Endothelial cell of umbilical vein (primary cell): ENCODE data around the gene SCN5A. TPM values are rescaled to one million over a fixed set of nuclear protein-coding genes. Genes with fewer than 3 reads are reported as not detected.

Source experiments
- BruUV-seq: library from RNA; stranded (reverse); fragments of 400-500 nt; replicated peaks from 2 replicates; lab custom pipeline; 2021; lab: Mats Ljungman, UMichigan
- CTCF ChIA-PET: fragments of 300-600, 350-600 bp; sonication (Branson Sonifier 250); formaldehyde crosslinking; loops from one replicate; lab custom pipeline; 2021; ENCODE audit warnings: antibody characterized with exemption, inconsistent platforms; lab: Charles Lee
- POLR2A ChIA-PET: fragments of 300-600, 350-600 bp; sonication (Branson Sonifier 250); formaldehyde crosslinking; loops from one replicate; lab custom pipeline; 2021; ENCODE audit warnings: antibody characterized with exemption, inconsistent platforms; lab: Charles Lee
- DNase-seq: peaks from one replicate; pipeline ENCODE4 v3.0.0-alpha.2; 2011; ENCODE audit warnings: low read depth, low spot score
- FAIRE-seq: peaks from 2 replicates; lab custom pipeline; 2011; peaks lifted over from hg19 to GRCh38; lab: Jason Lieb, UNC
- H2AFZ ChIP-seq: 2 replicates; pipeline ENCODE4 v1.6.0; 2012; ENCODE audit warnings: low read depth, low read length, control low read depth, inconsistent platforms
- H3K27ac ChIP-seq: 2 replicates; pipeline ENCODE4 v1.5.1; 2011; ENCODE audit warnings: low read depth, mild to moderate bottlenecking, control low read depth, low read length, moderate library complexity; ENCODE audit not compliant: insufficient read depth
- H3K27me3 ChIP-seq, 2 experiments: 2 replicates each; pipeline versions ENCODE4 v1.6.0 to v1.6.1; 2011; ENCODE audit warnings: low read length in 2 of 2, mixed read lengths in 1 of 2; ENCODE audit not compliant: control insufficient read depth in 2 of 2, insufficient read depth in 2 of 2
- H3K36me3 ChIP-seq, 2 experiments: 2 replicates in 1 of 2; 3 replicates in 1 of 2; pipeline ENCODE4 v1.5.1; 2011; ENCODE audit warnings: low read length in 2 of 2, mild to moderate bottlenecking in 1 of 2, moderate library complexity in 1 of 2; ENCODE audit not compliant: control insufficient read depth in 2 of 2, insufficient read depth in 2 of 2; ENCODE audit errors: extremely low read depth in 1 of 2
- H3K4me1 ChIP-seq: 3 replicates; pipeline ENCODE4 v1.5.1; 2011; ENCODE audit warnings: mild to moderate bottlenecking, low read length; ENCODE audit not compliant: control insufficient read depth, insufficient read depth; ENCODE audit errors: extremely low read depth
- H3K4me2 ChIP-seq: 2 replicates; pipeline ENCODE4 v1.6.1; 2011; ENCODE audit warnings: low read length, control low read depth, mixed read lengths; ENCODE audit not compliant: insufficient read depth
- H3K4me3 ChIP-seq, 3 experiments: fragments of 200-600 bp in 1 of 3; sonication (generic), shearing (Covaris generic) in 1 of 3; replicated peaks in 1 of 3; 2 replicates each; pipeline ENCODE4 v1.5.1; 2011 to 2016; ENCODE audit warnings: control low read depth in 3 of 3, low read length in 3 of 3, mild to moderate bottlenecking in 2 of 3, inconsistent platforms in 1 of 3, low read depth in 1 of 3, moderate library complexity in 1 of 3; ENCODE audit not compliant: insufficient read depth in 1 of 3
- H3K79me2 ChIP-seq: 2 replicates; pipeline ENCODE4 v1.6.0; 2012; ENCODE audit warnings: low read length, inconsistent platforms; ENCODE audit not compliant: control insufficient read depth, insufficient read depth
- H3K9ac ChIP-seq: replicated peaks from 2 replicates; pipeline ENCODE3; 2011; ENCODE audit warnings: low read length, control low read depth; ENCODE audit not compliant: insufficient read depth; ENCODE audit errors: extremely low read depth
- H3K9me1 ChIP-seq: replicated peaks from 3 replicates; pipeline ENCODE4 v1.6.0; 2011; ENCODE audit warnings: mild to moderate bottlenecking, low read length; ENCODE audit not compliant: control insufficient read depth, insufficient read depth; ENCODE audit errors: extremely low read depth
- H3K9me3 ChIP-seq: replicated peaks from 2 replicates; pipeline ENCODE4 v1.5.1; 2012; ENCODE audit warnings: low read length, inconsistent platforms; ENCODE audit not compliant: control insufficient read depth, insufficient read depth
- H4K20me1 ChIP-seq: replicated peaks from 2 replicates; pipeline ENCODE3; 2011; ENCODE audit warnings: mild to moderate bottlenecking, low read length; ENCODE audit not compliant: control insufficient read depth, insufficient read depth; ENCODE audit errors: extremely low read depth
- EZH2 ChIP-seq: IDR thresholded peaks from 2 replicates; pipeline ENCODE4 v1.6.1; 2012; ENCODE audit warnings: borderline replicate concordance, low read depth, mild to moderate bottlenecking, moderate library complexity, low read length, inconsistent platforms; ENCODE audit not compliant: severe bottlenecking
- FOS ChIP-seq: IDR thresholded peaks from 2 replicates; pipeline ENCODE4 v1.6.1; 2011; ENCODE audit warnings: mild to moderate bottlenecking, low read length, moderate library complexity, borderline replicate concordance; ENCODE audit not compliant: insufficient read depth
- GATA2 ChIP-seq: IDR thresholded peaks from 2 replicates; pipeline ENCODE4 v1.7.0; 2011; ENCODE audit warnings: low read depth, mild to moderate bottlenecking, moderate library complexity, mixed read lengths, low read length; ENCODE audit not compliant: insufficient read length, insufficient read depth
- JUN ChIP-seq: IDR thresholded peaks from 2 replicates; pipeline ENCODE4 v1.6.1; 2011; ENCODE audit warnings: borderline replicate concordance, low read depth; ENCODE audit not compliant: insufficient read length, insufficient read depth
- MYC ChIP-seq: IDR thresholded peaks from one replicate; pipeline ENCODE4 v1.6.1; 2011; ENCODE audit warnings: mild to moderate bottlenecking, low read depth, low read length
- POLR2A ChIP-seq: IDR thresholded peaks from 2 replicates; pipeline ENCODE4 v1.6.1; 2012; ENCODE audit warnings: low read depth, mild to moderate bottlenecking, control low read depth, low read length
- POLR2AphosphoS5 ChIP-seq: IDR thresholded peaks from 2 replicates; pipeline ENCODE4 v1.6.1; 2012; ENCODE audit warnings: low read depth, mild to moderate bottlenecking, control low read depth, low read length, moderate library complexity; ENCODE audit not compliant: insufficient read depth
- dilution Hi-C: fragments of 300-500 bp; cut with MboI; formaldehyde crosslinking; loops from one replicate; pipeline ENCODE4 v1.15.0; 2019; ENCODE audit warnings: low sequenced_read_pairs; ENCODE audit not compliant: extremely low pct_ligation_motif_present
- intact Hi-C: fragments of 100-400 bp; cut with micrococcal nuclease; formaldehyde crosslinking; loops from one replicate; pipeline ENCODE4 v1.10.0; 2022
- polyA plus RNA-seq, 4 experiments: library from polyadenylated mRNA; depleted of rRNA in 3 of 4; stranded (reverse) in 3 of 4; unstranded in 1 of 4; fragments of >200 nt; gene quantifications; 2 replicates each; pipeline versions ENCODE4 v1.2.1 to v1.2.3, GENCODE V29; 2011 to 2012; ENCODE audit warnings: missing spikeins in 1 of 4
- total RNA-seq: library from RNA; stranded (reverse); gene quantifications from 2 replicates; pipeline ENCODE4 v1.2.3, GENCODE V29; 2021
- TF ChIP-seq, protein P1 (sequence below), 2 donors: IDR thresholded peaks; 1 replicate in 1 of 2; 2 replicates in 1 of 2; pipeline ENCODE4 v1.5.1; 2011; ENCODE audit warnings: low read length in 2 of 2, mild to moderate bottlenecking in 2 of 2, moderate library complexity in 2 of 2, control low read depth in 1 of 2, inconsistent platforms in 1 of 2, low read depth in 1 of 2; ENCODE audit not compliant: insufficient read depth in 1 of 2; ENCODE audit errors: extremely low read depth in 1 of 2
- TF ChIP-seq, protein P2 (sequence below): IDR thresholded peaks from 2 replicates; pipeline ENCODE4 v1.6.1; 2011; ENCODE audit not compliant: insufficient read depth, insufficient read length

The SCN5A gene
- total and polyA plus RNA-seq, 2 donors (not counting 3 experiments of a cell fraction or from before 2014, with no cell fraction given): 2.7 to 20.0 TPM

DNA sequence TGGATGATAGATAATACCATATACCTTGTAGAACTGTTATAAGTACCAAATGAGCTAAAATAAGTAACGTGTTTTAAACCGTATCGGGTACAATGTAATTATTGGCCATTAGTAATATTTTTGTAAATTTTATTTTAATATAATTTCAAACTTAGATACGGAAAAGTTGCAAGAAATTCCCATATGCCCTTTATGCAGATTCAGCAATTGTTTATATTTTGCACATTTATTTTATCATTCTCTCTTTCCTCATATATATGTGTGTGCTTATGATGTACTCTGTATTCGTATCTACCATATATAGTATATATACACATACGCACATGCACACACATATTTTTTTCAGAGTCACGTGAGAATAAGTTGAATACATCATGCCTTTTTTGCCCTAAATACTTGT lies 114.9 kb downstream of the SCN5A start:
- no peaks in the 10 kb centered on the region for H3K79me2 ChIP-seq
- intact Hi-C loops (no loop called here), dilution Hi-C loops (no loop called here)
- FAIRE-seq (no peak), DNase-seq (no peak)
- CTCF ChIA-PET: interaction anchor here (0.8 kb wide), 1 partner anchor 13 kb away, joined by 4 read pairs; no protein-coding TSS in a partner anchor
- TF ChIP-seq POLR2AphosphoS5 (no peak), JUN (no peak), MYC (no peak), EZH2 (no peak), POLR2A (no peak), FOS (no peak), GATA2 (no peak)
- TF ChIP-seq, protein P1, sequence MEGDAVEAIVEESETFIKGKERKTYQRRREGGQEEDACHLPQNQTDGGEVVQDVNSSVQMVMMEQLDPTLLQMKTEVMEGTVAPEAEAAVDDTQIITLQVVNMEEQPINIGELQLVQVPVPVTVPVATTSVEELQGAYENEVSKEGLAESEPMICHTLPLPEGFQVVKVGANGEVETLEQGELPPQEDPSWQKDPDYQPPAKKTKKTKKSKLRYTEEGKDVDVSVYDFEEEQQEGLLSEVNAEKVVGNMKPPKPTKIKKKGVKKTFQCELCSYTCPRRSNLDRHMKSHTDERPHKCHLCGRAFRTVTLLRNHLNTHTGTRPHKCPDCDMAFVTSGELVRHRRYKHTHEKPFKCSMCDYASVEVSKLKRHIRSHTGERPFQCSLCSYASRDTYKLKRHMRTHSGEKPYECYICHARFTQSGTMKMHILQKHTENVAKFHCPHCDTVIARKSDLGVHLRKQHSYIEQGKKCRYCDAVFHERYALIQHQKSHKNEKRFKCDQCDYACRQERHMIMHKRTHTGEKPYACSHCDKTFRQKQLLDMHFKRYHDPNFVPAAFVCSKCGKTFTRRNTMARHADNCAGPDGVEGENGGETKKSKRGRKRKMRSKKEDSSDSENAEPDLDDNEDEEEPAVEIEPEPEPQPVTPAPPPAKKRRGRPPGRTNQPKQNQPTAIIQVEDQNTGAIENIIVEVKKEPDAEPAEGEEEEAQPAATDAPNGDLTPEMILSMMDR (IDR thresholded peaks at IDR 0.05; ENCODE audit: extremely low read depth in 1 of 2, insufficient read depth in 1 of 2, low read depth in 1 of 2, low read length in 2 of 2): no peak
- TF ChIP-seq, protein P2, sequence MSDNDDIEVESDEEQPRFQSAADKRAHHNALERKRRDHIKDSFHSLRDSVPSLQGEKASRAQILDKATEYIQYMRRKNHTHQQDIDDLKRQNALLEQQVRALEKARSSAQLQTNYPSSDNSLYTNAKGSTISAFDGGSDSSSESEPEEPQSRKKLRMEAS: no peak
- no peaks in the 10 kb centered on the region for H3K4me1 ChIP-seq
- no peaks in the 10 kb centered on the region for H3K9me3 ChIP-seq
- no peak overlapping the region for H3K9ac ChIP-seq
- POLR2A ChIA-PET: no interaction called here
- H3K9me1 ChIP-seq: no peaks in the 10 kb centered on the region
- H3K36me3 ChIP-seq: no peaks in the 10 kb centered on the region
- H2AFZ ChIP-seq: no peak overlapping the region
- no peaks in the 10 kb centered on the region for H4K20me1 ChIP-seq
- H3K27ac ChIP-seq: no peak overlapping the region
- H3K27me3 ChIP-seq: no peaks in the 10 kb centered on the region
- BruUV-seq: no TSS peak
- H3K4me3 ChIP-seq: no peak overlapping the region
- H3K4me2 ChIP-seq: no peak overlapping the region
